GM12874 (cell line): ENCODE measurements around the gene GEMIN7.

Experiments used
- CTCF ChIP-seq: IDR thresholded peaks from 2 replicates; pipeline ENCODE4 v1.5.1; 2011; ENCODE audit warnings: low read depth, mild to moderate bottlenecking, control low read depth, low read length, moderate library complexity; ENCODE audit not compliant: insufficient read depth

GEMIN7 gene

DNA sequence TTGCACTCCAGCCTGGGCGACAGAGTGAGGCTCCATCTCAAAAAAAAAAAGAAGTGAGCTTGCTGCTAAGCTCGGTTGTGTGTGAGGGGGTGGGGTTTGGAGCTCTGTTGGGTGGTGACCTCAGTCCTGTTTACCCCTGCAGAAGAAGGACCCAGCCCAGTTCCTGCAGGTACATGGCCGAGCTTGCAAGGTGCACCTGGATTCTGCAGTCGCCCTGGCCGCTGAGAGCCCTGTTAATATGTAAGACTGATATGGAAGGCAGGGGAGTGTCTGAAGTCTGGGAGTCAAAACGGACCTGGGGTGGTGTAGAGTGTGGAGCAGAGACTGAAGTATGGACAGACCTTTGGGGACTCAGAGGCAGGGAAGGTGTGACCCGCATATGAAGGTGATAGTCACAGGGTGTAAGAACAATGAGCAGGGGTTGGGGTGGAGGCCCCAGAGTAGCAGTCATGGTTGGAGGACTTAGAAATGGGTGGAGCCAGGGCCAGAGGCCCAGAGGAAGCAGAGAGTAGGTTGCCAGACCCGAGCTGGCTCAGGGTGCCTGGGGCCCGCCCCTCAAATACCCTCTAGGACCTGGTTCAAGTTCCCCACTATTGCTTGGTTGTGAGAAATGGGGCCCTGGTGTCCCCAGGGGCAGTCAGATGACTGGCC, 27.0 kb upstream of the GEMIN7 start:
- no peak for TF ChIP-seq CTCF

- TF ChIP-seq CTCF = no peak
Measured at GRCh38 chr19:45056831-45057230, 22.2 kb upstream of the GEMIN7 start.

DNA sequence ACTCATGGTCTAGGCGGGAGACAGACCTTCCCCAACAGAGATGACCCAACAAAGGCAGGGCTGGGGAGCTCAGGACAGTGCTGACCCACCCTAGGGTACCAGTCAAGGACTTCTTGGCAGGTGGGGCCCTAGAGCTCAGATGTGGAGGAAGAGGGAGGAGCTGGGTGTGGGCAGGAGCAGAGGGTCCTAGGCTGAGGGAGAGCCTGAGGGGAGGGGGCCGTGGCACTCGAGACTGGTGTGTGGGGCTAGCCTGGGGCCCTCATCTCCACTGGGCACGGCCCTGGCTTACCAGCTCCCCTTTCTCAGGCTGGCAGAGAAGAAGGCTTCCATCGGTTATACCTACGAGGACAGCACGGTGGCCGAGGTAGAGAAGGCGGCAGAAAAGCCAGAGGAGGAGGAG, 21.6 kb upstream of the GEMIN7 start:
- no peak for TF ChIP-seq CTCF

DNA sequence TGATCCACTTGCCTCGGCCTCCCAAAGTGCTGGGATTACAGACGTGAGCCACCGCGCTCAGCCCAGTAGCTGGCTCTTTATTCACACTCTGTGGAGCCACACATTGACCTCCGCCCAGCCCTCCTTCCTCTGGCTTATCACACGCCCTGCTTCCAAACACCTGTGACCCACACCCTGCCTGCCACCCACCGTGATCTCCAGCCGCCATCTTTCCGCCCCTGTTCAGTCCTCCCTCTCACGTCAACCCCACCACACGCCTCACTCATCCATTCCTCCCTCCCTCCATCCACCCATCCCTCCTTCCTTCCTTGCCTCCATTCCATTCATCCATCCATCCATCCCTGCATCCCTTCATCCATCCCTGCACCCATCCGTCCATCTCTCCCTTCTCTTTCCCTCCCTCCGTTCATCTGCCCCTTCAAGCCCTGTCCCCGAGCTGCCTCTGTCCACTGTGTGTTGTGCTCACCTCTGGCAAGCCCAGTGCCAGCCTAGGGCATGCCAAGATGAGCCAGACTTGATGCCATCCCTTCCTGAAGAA, 20.4 kb upstream of the GEMIN7 start:
- no peak for TF ChIP-seq CTCF

GRCh38 chr19:45059258-45059965, 19.6 kb upstream of the GEMIN7 start:
- TF ChIP-seq CTCF = peak; percentile 91

DNA sequence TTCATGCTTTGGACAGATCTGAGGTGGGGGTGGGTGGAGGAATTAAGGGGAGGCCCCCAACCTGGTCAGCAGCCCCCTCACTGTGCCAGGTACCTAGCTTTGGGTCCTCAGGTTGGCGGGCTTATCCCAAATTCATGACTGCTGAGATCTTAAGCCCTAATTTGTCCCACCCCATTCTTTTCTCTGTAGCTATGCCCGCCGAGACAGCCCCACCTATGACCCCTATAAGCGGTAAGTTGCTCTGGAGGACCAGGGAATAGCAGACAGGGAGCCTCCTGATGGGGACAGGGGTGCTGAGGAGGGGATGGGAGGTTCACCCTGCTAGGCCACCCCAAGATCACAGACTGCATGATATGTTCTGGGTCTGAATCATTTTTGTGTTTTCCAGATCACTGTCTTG, 17.1 kb upstream of the GEMIN7 start:
- TF ChIP-seq CTCF = no peak

- no peak for TF ChIP-seq CTCF
Measured at GRCh38 chr19:45063851-45064801, 14.9 kb upstream of the GEMIN7 start.
